Prostate gland (tissue), 2 donors: Measurements from ENCODE around the gene SAFB. TPM values are rescaled to one million over a fixed set of nuclear protein-coding genes. Genes with fewer than 3 reads are reported as not detected.

ENCODE experiments used
- DNase-seq: peaks from one replicate; pipeline ENCODE4 v3.0.0-alpha.2; 2019; ENCODE audit warnings: low spot score
- H3K27ac ChIP-seq, 2 donors: fragments of 200-600 bp; sonication (generic); 2 replicates each; pipeline ENCODE4 v1.5.1; 2017 to 2019
- H3K27me3 ChIP-seq: fragments of 200-600 bp; sonication (generic); replicated peaks from 2 replicates; pipeline ENCODE4 v1.5.1; 2019; ENCODE audit not compliant: insufficient read depth
- H3K36me3 ChIP-seq, 2 donors: fragments of 200-600 bp; sonication (generic); 1 replicate in 1 of 2; 2 replicates in 1 of 2; pipeline versions ENCODE4 v1.5.1 to v1.8.1; 2017 to 2019
- H3K4me1 ChIP-seq: fragments of 200-600 bp; sonication (generic); replicated peaks from 2 replicates; pipeline ENCODE4 v1.5.1; 2019
- H3K4me3 ChIP-seq, 2 donors: fragments of 200-600 bp; sonication (generic); 2 replicates each; pipeline ENCODE4 v1.5.1; 2017 to 2019
- H3K9me3 ChIP-seq: fragments of 200-600 bp; sonication (generic); 2 replicates; pipeline ENCODE4 v1.5.1; 2017
- POLR2A ChIP-seq: fragments of 450-650 bp; IDR thresholded peaks from one replicate; pipeline ENCODE4 v1.6.1; 2016; ENCODE audit warnings: antibody characterized with exemption, mild to moderate bottlenecking
- POLR2AphosphoS5 ChIP-seq: sonication (generic); formaldehyde crosslinking; IDR thresholded peaks from one replicate; pipeline ENCODE4 v1.6.1; 2017; ENCODE audit warnings: antibody characterized with exemption
- WGBS: methylation state at CpG from one replicate; pipeline ENCODE4 v1.1.5; 2018; 5-methylcytosine and 5-hydroxymethylcytosine counted together
- intact Hi-C: fragments of 100-400 bp; cut with DNase I; formaldehyde crosslinking; loops from one replicate; pipeline ENCODE4 v1.14.2; 2022
- total RNA-seq, 2 donors: library from RNA; depleted of rRNA; stranded (reverse); fragments of >200 nt; gene quantifications; one replicate each; pipeline ENCODE4 v1.1.0, GENCODE V29; 2016
- TF ChIP-seq, protein P1 (sequence below), 4 experiments: fragments of 200-600 bp in 2 of 4; fragments of 450-650 bp in 2 of 4; sonication (generic) in 2 of 4; IDR thresholded peaks; 1 replicate in 3 of 4; 2 replicates in 1 of 4; pipeline ENCODE4 v1.5.1; 2016 to 2019; ENCODE audit warnings: antibody characterized with exemption in 4 of 4, mild to moderate bottlenecking in 2 of 4, moderate library complexity in 2 of 4

SAFB gene
- total RNA-seq, 2 donors from 2014 or later, result 63.6 to 182 TPM

DNA sequence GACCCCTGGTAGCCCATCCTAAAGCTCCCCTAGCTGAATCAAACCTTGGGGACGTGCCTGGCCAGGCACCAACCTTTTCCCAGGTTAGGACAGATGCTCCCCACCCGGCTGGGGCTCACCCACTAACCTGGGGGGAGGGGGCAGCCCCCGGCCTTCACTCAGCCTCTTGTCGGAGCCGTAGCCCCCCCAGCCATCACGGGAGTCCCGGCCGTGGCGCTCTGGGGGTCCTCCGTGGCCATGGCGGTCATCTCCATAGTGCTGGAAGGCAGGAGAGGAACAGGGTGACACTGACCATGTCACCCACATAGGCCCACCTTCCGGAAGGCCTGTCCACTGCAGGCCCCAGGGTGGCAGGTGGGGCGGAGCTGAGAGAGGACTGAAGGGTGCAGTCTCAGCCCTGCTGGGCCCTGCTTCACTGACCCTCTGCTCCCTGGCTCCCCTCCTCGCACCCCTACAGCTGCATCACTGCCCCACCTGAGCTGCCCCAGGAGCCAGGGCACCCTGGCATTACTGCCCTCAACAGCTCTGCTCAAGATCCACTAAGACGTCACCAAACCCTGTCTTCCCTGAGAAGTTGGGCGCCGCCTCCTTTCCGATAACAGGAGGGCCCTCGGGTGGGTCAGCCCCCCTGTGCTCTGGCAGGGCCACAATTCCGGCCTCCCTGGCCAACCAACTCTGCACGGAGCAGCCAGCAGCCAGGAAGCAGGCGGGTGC, 32.6 kb upstream of the SAFB start:
- TF ChIP-seq POLR2AphosphoS5 (no peak), POLR2A (no peak)
- TF ChIP-seq, protein P1, sequence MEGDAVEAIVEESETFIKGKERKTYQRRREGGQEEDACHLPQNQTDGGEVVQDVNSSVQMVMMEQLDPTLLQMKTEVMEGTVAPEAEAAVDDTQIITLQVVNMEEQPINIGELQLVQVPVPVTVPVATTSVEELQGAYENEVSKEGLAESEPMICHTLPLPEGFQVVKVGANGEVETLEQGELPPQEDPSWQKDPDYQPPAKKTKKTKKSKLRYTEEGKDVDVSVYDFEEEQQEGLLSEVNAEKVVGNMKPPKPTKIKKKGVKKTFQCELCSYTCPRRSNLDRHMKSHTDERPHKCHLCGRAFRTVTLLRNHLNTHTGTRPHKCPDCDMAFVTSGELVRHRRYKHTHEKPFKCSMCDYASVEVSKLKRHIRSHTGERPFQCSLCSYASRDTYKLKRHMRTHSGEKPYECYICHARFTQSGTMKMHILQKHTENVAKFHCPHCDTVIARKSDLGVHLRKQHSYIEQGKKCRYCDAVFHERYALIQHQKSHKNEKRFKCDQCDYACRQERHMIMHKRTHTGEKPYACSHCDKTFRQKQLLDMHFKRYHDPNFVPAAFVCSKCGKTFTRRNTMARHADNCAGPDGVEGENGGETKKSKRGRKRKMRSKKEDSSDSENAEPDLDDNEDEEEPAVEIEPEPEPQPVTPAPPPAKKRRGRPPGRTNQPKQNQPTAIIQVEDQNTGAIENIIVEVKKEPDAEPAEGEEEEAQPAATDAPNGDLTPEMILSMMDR (IDR thresholded peaks at IDR 0.05), result no peak
- peaks cover 28 to 49% of the 10 kb centered on the region in 2 donors for H3K36me3 ChIP-seq
- no peak overlapping the region for H3K4me3 ChIP-seq
- H3K9me3 ChIP-seq, result no peaks in the 10 kb centered on the region
- peaks cover 13% of the 10 kb centered on the region for H3K4me1 ChIP-seq
- no peak overlapping the region for H3K27ac ChIP-seq
- intact Hi-C loops, result no loop called here
- no peak for DNase-seq
- 87% methylated on average over 21 of the region's 22 CpGs for WGBS
- H3K27me3 ChIP-seq, result no peaks in the 10 kb centered on the region

DNA sequence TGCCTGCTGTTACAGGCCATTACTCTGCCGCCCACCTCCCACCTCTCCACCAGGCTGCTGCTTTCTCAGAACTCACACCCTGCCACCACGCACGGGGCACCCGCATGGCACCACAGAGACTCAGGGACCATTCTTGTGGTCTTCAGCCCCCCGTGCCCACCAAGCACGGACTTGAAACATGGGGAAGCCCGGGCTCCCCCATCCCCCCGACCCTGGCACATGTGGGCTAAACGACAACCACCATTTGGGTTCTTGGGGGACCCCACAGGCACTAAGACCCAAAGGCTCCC, 32.1 kb upstream of the SAFB start:
- peaks cover 30 to 54% of the 10 kb centered on the region in 2 donors for H3K36me3 ChIP-seq
- TF ChIP-seq POLR2AphosphoS5 (no peak), POLR2A (no peak)
- TF ChIP-seq, protein P1 (IDR thresholded peaks at IDR 0.05), result no peak
- no peak overlapping the region for H3K27ac ChIP-seq
- intact Hi-C loops, result no loop called here
- H3K4me3 ChIP-seq, result no peak overlapping the region
- no peaks in the 10 kb centered on the region for H3K27me3 ChIP-seq
- WGBS, result 92% methylated on average over 9 of the region's 9 CpGs
- peaks cover 10% of the 10 kb centered on the region for H3K4me1 ChIP-seq
- H3K9me3 ChIP-seq, result no peaks in the 10 kb centered on the region
- DNase-seq, result no peak

GRCh38 chr19:5591476-5591875, 31.4 kb upstream of the SAFB start:
- no peak overlapping the region for H3K27ac ChIP-seq
- no peaks in the 10 kb centered on the region for H3K9me3 ChIP-seq
- no peaks in the 10 kb centered on the region for H3K27me3 ChIP-seq
- intact Hi-C loops, result no loop called here
- H3K36me3 ChIP-seq, result peaks cover 30 to 58% of the 10 kb centered on the region in 2 donors
- H3K4me3 ChIP-seq, result no peak overlapping the region
- no peak for TF ChIP-seq POLR2AphosphoS5
- TF ChIP-seq, protein P1 (IDR thresholded peaks at IDR 0.05), result no peak
- TF ChIP-seq POLR2A, result no peak
- 87% methylated on average over 17 of the region's 17 CpGs for WGBS
- H3K4me1 ChIP-seq, result peaks cover 3% of the 10 kb centered on the region
- DNase-seq, result no peak

- no peak for DNase-seq
- Histone ChIP-seq H3K4me1 (no peaks in the 10 kb centered on the region), H3K27ac (no peak overlapping the region), H3K9me3 (no peaks in the 10 kb centered on the region), H3K36me3 (peaks cover 34 to 67% of the 10 kb centered on the region in 2 donors), H3K4me3 (no peak overlapping the region), H3K27me3 (no peaks in the 10 kb centered on the region)
- TF ChIP-seq POLR2AphosphoS5, result no peak
- TF ChIP-seq POLR2A, result no peak
- TF ChIP-seq, protein P1 (IDR thresholded peaks at IDR 0.05), result no peak
- WGBS, result 81% methylated on average over 24 of the region's 24 CpGs
- intact Hi-C loops, result no loop called here
These were observed 30.1 kb upstream of the SAFB start for GRCh38 chr19:5592531-5593342.
